ENCODE measurements around the gene OR6C1.
"Not testable (repeated sequence)": the region's sequence is repeated elsewhere in the genome, so short reads cannot be mapped to it uniquely, and the experiment has no call there.

Gene OR6C1

GRCh38 chr12:55314043-55314442, at the start of gene OR6C1:
TSS of gene OR6C1 (plus strand) at chr12:55314343. CDS start at chr12:55320600, 6,257 bp downstream.
- DNase-seq (ENCODE audit: low spot score): no peak

GRCh38 chr12:55280991-55281390, 33.2 kb upstream of the OR6C1 start:
- no peak for DNase-seq (ENCODE audit: low spot score)

GRCh38 chr12:55289999-55290398, 24.1 kb upstream of the OR6C1 start:
- no peak for DNase-seq (ENCODE audit: low spot score)

- no peak for DNase-seq (ENCODE audit: low spot score)
Observed at GRCh38 chr12:55296469-55296868, 17.7 kb upstream of the OR6C1 start, which contains the start of gene OR6C6. TSS of gene OR6C6 (minus strand) at chr12:55296569. CDS start at chr12:55295232, 1,337 bp downstream.

- no peak for DNase-seq (ENCODE audit: low spot score)
Observed at GRCh38 chr12:55320201-55320600, 6.1 kb downstream of the OR6C1 start.

- DNase-seq (ENCODE audit: low spot score): not testable (repeated sequence)
Observed at GRCh38 chr12:55325801-55326200, 11.7 kb downstream of the OR6C1 start.

GRCh38 chr12:55330446-55330845, 16.3 kb downstream of the OR6C1 start, which contains the start of gene OR6C3:
TSS of gene OR6C3 (plus strand) at chr12:55330746. CDS start at chr12:55331701, 955 bp downstream.
- no peak for DNase-seq (ENCODE audit: low spot score)

- no peak for DNase-seq (ENCODE audit: low spot score)
Observed at GRCh38 chr12:55336002-55336401, 21.9 kb downstream of the OR6C1 start.

- not testable (repeated sequence) for DNase-seq (ENCODE audit: low spot score)
Observed at GRCh38 chr12:55355338-55355737, 41.2 kb downstream of the OR6C1 start.

GRCh38 chr12:55362675-55363074, 48.5 kb downstream of the OR6C1 start, which contains the start of gene OR6C75:
TSS of gene OR6C75 (plus strand) at chr12:55362975. CDS start at chr12:55365111, 2,136 bp downstream.
- no peak for DNase-seq (ENCODE audit: low spot score)

- DNase-seq (ENCODE audit: low spot score): no peak
Observed at GRCh38 chr12:55365086-55365485, 50.9 kb downstream of the OR6C1 start.
